Epithelial cell of proximal tubule (primary cell): ENCODE results near the gene NEUROD1. TPM values are rescaled to one million over a fixed set of nuclear protein-coding genes. Genes with fewer than 3 reads are reported as not detected.

Experiments
- DNase-seq: peaks from one replicate; pipeline ENCODE4 v3.0.0-alpha.2; 2011; ENCODE audit warnings: low read depth
- H3K4me3 ChIP-seq: 2 replicates; pipeline ENCODE4 v1.5.1; 2011; ENCODE audit warnings: low read depth, mild to moderate bottlenecking, low read length
- total RNA-seq: library from RNA; depleted of rRNA; stranded (reverse); fragments of >200 nt; gene quantifications from 2 replicates; pipeline ENCODE4 v1.2.3, GENCODE V29; 2015
- TF ChIP-seq, protein P1 (sequence below): conservative IDR thresholded peaks from 2 replicates; pipeline ENCODE4 v1.5.1; 2012; ENCODE audit warnings: low read depth, mild to moderate bottlenecking, low read length

The NEUROD1 gene
- total RNA-seq, 1 donor from 2014 or later = not detected

DNA sequence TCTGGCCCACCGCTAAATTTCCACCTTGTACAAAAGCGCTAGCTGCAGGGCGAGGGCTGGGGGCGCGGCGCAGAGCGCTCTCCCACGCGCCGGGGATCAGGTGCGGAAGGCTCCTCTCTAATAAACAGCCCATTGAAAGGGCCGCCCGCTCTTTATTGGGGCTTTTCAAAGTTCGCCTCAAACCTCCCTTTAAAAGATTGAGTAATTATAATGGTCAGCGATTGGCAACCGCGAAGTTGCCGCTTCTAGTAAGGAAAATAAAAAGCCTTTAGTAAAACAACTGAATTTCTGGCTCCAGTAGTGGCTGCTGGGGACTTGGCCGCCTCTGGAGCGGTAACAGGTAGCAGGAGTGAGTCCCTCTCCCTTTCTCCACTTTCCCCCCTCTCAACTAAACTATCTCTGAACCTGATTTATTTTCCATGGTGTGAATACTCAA, 755 bp downstream of the NEUROD1 start:
- TF ChIP-seq, protein P1, sequence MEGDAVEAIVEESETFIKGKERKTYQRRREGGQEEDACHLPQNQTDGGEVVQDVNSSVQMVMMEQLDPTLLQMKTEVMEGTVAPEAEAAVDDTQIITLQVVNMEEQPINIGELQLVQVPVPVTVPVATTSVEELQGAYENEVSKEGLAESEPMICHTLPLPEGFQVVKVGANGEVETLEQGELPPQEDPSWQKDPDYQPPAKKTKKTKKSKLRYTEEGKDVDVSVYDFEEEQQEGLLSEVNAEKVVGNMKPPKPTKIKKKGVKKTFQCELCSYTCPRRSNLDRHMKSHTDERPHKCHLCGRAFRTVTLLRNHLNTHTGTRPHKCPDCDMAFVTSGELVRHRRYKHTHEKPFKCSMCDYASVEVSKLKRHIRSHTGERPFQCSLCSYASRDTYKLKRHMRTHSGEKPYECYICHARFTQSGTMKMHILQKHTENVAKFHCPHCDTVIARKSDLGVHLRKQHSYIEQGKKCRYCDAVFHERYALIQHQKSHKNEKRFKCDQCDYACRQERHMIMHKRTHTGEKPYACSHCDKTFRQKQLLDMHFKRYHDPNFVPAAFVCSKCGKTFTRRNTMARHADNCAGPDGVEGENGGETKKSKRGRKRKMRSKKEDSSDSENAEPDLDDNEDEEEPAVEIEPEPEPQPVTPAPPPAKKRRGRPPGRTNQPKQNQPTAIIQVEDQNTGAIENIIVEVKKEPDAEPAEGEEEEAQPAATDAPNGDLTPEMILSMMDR = no peak
- DNase-seq = no peak
- no peak overlapping the region for H3K4me3 ChIP-seq

DNA sequence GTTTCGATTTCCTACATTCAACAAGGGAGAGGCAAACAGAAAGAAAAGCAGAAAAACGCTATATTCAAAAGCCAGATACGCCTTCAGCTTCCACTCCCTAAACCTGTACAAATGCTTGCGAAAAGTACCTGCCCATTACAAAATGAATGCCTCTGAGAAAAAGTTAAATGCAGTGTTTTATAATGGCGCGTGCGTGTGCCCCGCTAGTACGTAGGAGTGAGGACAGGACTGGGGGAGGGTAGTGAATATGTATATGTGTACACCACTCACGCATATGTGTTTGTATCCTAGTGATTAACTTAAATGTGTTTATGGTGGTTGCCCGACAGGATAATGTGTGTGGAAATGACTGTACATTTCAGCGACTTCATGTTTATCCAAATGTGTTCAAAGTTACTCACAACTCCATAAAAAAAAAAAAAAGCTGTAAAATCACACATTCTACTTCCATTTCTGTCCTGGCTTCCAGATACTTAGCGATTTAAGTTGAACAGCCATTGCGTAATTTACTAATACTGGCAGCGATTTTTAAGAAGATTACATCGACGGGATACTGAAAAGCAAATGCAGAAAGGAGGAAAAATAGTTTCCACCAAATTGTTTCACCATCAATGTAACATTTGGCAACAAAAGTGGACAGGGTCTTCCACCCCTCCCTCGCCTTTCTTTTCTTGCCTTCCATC, 1.3 kb downstream of the NEUROD1 start:
- H3K4me3 ChIP-seq = no peak overlapping the region
- TF ChIP-seq, protein P1 = no peak
- DNase-seq = no peak

DNA sequence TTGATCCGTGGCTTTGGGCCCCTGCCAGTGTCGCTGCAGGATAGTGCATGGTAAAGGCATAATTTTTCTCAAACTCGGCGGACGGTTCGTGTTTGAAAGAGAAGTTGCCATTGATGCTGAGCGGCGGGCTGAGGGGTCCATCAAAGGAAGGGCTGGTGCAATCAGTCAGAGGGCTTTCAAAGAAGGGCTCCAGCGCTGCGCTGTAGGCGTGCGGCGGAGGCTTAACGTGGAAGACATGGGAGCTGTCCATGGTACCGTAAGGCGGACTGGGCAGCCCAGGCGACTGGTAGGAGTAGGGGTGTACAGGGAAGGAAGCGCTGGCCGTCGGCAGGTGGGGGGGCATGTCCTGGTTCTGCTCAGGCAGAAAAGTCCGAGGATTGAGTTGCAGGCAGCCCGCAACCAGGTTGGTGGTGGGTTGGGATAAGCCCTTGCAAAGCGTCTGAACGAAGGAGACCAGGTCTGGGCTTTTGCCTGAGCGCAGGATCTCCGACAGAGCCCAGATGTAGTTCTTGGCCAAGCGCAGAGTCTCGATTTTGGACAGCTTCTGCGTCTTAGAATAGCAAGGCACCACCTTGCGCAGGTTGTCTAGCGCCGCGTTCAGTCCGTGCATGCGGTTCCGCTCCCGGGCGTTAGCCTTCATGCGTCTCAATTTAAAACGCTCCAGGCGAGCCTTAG, 2.3 kb downstream of the NEUROD1 start:
- TF ChIP-seq, protein P1 = no peak
- no peak overlapping the region for H3K4me3 ChIP-seq
- DNase-seq = no peak

DNA sequence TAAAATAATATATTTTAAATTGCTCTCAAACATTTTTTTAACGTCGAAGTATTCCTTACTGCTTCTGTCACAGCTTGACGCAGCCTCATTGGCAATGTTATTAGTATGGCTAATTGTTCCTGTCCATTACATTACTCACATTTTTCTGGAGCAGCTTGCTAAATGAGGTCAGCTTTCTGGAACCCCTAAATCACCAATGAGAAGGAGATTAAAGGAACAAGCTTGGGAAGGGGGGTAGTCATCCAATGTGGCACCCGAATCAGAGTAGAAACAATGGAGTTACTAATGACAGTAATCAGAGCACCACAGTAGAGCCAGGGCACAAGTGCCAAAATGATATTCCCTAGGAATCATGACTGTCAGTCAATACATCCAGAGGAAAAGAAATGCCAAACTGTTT, 5.1 kb downstream of the NEUROD1 start:
- no peak overlapping the region for H3K4me3 ChIP-seq
- TF ChIP-seq, protein P1 = no peak
- no peak for DNase-seq

DNA sequence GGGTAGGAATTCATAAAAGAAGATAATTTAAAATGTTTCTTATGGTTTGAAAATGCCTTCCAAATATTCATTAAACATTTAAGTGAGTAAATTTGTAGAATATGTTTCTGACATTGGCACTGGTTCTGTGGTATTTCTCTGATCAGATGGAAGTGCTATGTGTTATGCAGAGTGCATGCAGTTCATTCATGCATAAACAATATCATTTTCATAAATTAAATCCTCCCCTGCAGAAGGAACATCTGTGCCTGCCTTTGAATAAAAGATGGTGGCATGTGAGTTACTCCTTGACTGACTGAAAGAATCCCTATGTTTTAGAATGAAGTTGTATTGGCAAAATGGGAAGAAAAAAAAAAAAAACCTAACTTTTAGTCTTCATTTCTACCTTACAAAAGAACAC, 5.9 kb downstream of the NEUROD1 start:
- TF ChIP-seq, protein P1 = no peak
- H3K4me3 ChIP-seq = no peak overlapping the region
- DNase-seq = no peak

DNA sequence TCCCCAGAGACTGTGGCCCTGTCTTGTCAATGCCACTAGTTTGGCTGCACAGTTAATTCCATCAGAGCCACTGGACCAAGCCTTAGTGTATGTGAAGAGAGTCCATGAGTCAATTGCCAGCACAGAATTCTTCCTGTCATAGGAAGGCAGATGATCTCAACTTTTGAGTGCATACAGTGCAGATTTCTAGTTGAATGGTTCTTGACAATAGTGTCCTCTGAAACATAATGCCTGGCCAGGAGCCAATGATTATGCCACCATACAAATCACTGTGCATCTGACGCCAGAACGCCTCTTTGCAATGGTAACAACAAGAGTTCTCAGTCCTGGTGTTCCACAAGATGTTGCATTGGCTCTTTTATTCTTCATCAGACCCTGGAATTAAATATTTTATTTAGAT, 7.1 kb downstream of the NEUROD1 start:
- no peak overlapping the region for H3K4me3 ChIP-seq
- DNase-seq = no peak
- TF ChIP-seq, protein P1 = no peak
